Caco-2 (cell line): ENCODE measurements around the gene FNBP1. TPM values are rescaled to one million over a fixed set of nuclear protein-coding genes. Genes with fewer than 3 reads are reported as not detected.

Experiments
- BruUV-seq: library from RNA; stranded (reverse); fragments of 400-500 nt; replicated peaks from 2 replicates; lab custom pipeline; 2021; lab: Mats Ljungman, UMichigan
- CTCF ChIA-PET: fragments of 300-600 bp; sonication (Branson Sonifier 250); formaldehyde crosslinking; loops from one replicate; lab custom pipeline; 2022; ENCODE audit warnings: antibody characterized with exemption; lab: Charles Lee
- POLR2A ChIA-PET: fragments of 300-600 bp; sonication (Branson Sonifier 250); formaldehyde crosslinking; loops from one replicate; lab custom pipeline; 2022; ENCODE audit warnings: antibody characterized with exemption; lab: Charles Lee
- DNase-seq, 2 experiments: peaks; one replicate each; pipeline versions ENCODE4 v3.0.0 to v3.0.0-alpha.2; 2020 to 2022
- H3K27me3 ChIP-seq: replicated peaks from 2 replicates; pipeline ENCODE4 v1.6.0; 2011; ENCODE audit warnings: low read length; ENCODE audit not compliant: control insufficient read depth, insufficient read depth
- H3K36me3 ChIP-seq: 2 replicates; pipeline ENCODE4 v1.5.1; 2011; ENCODE audit warnings: low read length; ENCODE audit not compliant: control insufficient read depth, insufficient read depth
- H3K4me1 ChIP-seq: fragments of 250-450 bp; sonication (Bioruptor Pico); 2 replicates; pipeline ENCODE4 v1.5.1; 2020; ENCODE audit warnings: mild to moderate bottlenecking
- H3K4me3 ChIP-seq: 2 replicates; pipeline ENCODE4 v1.5.1; 2011; ENCODE audit warnings: low read depth, mild to moderate bottlenecking, control low read depth, low read length
- H3K9me3 ChIP-seq: fragments of 250-450 bp; sonication (Bioruptor Pico); 2 replicates; pipeline ENCODE4 v1.5.1; 2020; ENCODE audit warnings: mild to moderate bottlenecking, moderate library complexity
- H3K27ac Mint-ChIP-seq: one replicate; pipeline ENCODE4 v1.8.0; 2022; ENCODE audit warnings: mixed read lengths; ENCODE audit not compliant: unreplicated experiment
- H3K27me3 Mint-ChIP-seq: one replicate; pipeline ENCODE4 v1.8.0; 2022; ENCODE audit warnings: mixed read lengths; ENCODE audit not compliant: insufficient read depth, unreplicated experiment
- H3K36me3 Mint-ChIP-seq: one replicate; pipeline ENCODE4 v1.8.0; 2022; ENCODE audit warnings: mild to moderate bottlenecking, mixed read lengths; ENCODE audit not compliant: insufficient read depth, unreplicated experiment
- H3K4me1 Mint-ChIP-seq: one replicate; pipeline ENCODE4 v1.8.0; 2022; ENCODE audit warnings: low read depth, mixed read lengths; ENCODE audit not compliant: unreplicated experiment
- H3K4me3 Mint-ChIP-seq: one replicate; pipeline ENCODE4 v1.8.0; 2022; ENCODE audit warnings: mild to moderate bottlenecking, moderate library complexity, mixed read lengths; ENCODE audit not compliant: unreplicated experiment
- H3K9me3 Mint-ChIP-seq: one replicate; pipeline ENCODE4 v1.8.0; 2022; ENCODE audit warnings: mixed read lengths; ENCODE audit not compliant: unreplicated experiment
- CTCF ChIP-seq, 2 experiments: fragments of 200-600 bp in 1 of 2; IDR thresholded peaks; 1 replicate in 1 of 2; 2 replicates in 1 of 2; pipeline versions ENCODE4 v1.5.1 to v1.8.0; 2011 to 2022; ENCODE audit warnings: antibody characterized with exemption in 1 of 2, control low read depth in 1 of 2, inconsistent platforms in 1 of 2, low read depth in 1 of 2, low read length in 1 of 2, mild to moderate bottlenecking in 1 of 2, moderate library complexity in 1 of 2; ENCODE audit not compliant: insufficient read depth in 1 of 2, severe bottlenecking in 1 of 2, unreplicated experiment in 1 of 2
- intact Hi-C: fragments of 100-400 bp; cut with micrococcal nuclease; formaldehyde crosslinking; loops from one replicate; pipeline ENCODE4 v1.10.0; 2022; ENCODE audit not compliant: unreplicated experiment
- total RNA-seq: library from RNA; stranded (reverse); gene quantifications from 2 replicates; pipeline ENCODE4 v1.2.3, GENCODE V29; 2022

Gene FNBP1
- total RNA-seq, 1 experiment from 2014 or later, result 33.2 TPM

DNA sequence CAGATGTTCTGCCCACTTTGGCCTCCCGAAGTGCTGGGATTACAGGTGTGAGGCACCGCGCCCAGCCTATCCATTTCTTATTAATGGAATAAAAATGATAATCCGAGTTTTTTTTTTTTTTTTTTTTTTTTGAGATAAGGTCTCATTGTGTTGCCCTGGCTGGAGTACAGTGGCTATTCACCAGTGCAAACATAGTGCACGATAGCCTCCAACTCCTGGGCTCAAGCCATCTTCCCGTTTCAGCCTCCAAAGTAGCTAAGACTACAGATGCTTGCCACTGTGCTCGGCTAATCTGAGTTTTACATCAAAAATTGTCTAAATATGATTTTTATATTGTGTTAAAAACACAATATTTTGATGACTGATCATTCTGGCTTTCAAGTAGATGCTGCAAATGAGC is 17.3 kb upstream of the FNBP1 start:
- H3K27me3 Mint-ChIP-seq, result no peaks in the 10 kb centered on the region
- DNase-seq, result no peak
- H3K36me3 Mint-ChIP-seq, result peaks cover 16% of the 10 kb centered on the region
- no peak overlapping the region for H3K4me3 Mint-ChIP-seq
- no TSS peak for BruUV-seq
- H3K4me1 Mint-ChIP-seq, result no peaks in the 10 kb centered on the region
- Histone ChIP-seq H3K36me3 (no peaks in the 10 kb centered on the region), H3K27me3 (no peaks in the 10 kb centered on the region), H3K9me3 (no peaks in the 10 kb centered on the region), H3K4me3 (no peak overlapping the region), H3K4me1 (no peaks in the 10 kb centered on the region)
- TF ChIP-seq CTCF (IDR thresholded peaks at IDR 0.05; ENCODE audit: insufficient read depth in 1 of 2, low read depth in 1 of 2, low read length in 1 of 2, severe bottlenecking in 1 of 2, unreplicated experiment in 1 of 2), result no peak
- ChIA-PET POLR2A (no interaction called here), CTCF (no interaction called here)
- H3K27ac Mint-ChIP-seq, result no peak overlapping the region
- no peaks in the 10 kb centered on the region for H3K9me3 Mint-ChIP-seq
- intact Hi-C loops, result no loop called here

DNA sequence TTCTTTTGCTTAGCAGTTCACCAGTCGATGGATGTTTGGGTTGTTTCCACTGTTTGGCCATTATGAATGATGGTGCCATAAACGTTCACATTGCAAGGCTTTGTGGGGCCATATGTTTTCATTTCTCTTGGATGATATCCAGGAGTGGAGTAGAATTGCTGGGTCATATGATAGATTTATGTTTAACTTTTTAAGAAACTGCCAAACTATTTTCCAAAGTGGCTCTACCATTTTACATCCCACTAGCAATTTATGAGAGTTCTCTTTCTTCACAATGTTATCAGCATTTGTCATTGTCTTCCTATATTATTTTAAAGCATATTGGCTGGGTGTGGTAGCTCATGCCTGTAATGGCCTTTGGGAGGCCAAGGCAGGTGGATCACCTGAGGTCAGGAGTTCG is 15.9 kb upstream of the FNBP1 start:
- no peak for TF ChIP-seq CTCF (IDR thresholded peaks at IDR 0.05; ENCODE audit: insufficient read depth in 1 of 2, low read depth in 1 of 2, low read length in 1 of 2, severe bottlenecking in 1 of 2, unreplicated experiment in 1 of 2)
- Mint-ChIP-seq H3K36me3 (peaks cover 21% of the 10 kb centered on the region), H3K27me3 (no peaks in the 10 kb centered on the region), H3K9me3 (no peaks in the 10 kb centered on the region), H3K4me1 (no peaks in the 10 kb centered on the region), H3K27ac (no peak overlapping the region), H3K4me3 (no peak overlapping the region)
- no peaks in the 10 kb centered on the region for H3K9me3 ChIP-seq
- no peaks in the 10 kb centered on the region for H3K36me3 ChIP-seq
- ChIA-PET POLR2A (no interaction called here), CTCF (no interaction called here)
- no peaks in the 10 kb centered on the region for H3K27me3 ChIP-seq
- no peaks in the 10 kb centered on the region for H3K4me1 ChIP-seq
- intact Hi-C loops, result no loop called here
- H3K4me3 ChIP-seq, result no peak overlapping the region
- no peak for DNase-seq
- BruUV-seq, result no TSS peak

- ChIA-PET POLR2A (no interaction called here), CTCF (interaction anchor here (0.7 kb wide), 1 partner anchor 94 kb away, joined by 3 read pairs; no protein-coding TSS in a partner anchor)
- Mint-ChIP-seq H3K27ac (no peak overlapping the region), H3K9me3 (no peaks in the 10 kb centered on the region), H3K4me1 (no peaks in the 10 kb centered on the region), H3K4me3 (no peak overlapping the region), H3K27me3 (no peaks in the 10 kb centered on the region), H3K36me3 (peaks cover 21% of the 10 kb centered on the region)
- peak; percentile 14 to 16 for TF ChIP-seq CTCF (IDR thresholded peaks at IDR 0.05; ENCODE audit: insufficient read depth in 1 of 2, low read depth in 1 of 2, low read length in 1 of 2, severe bottlenecking in 1 of 2, unreplicated experiment in 1 of 2)
- Histone ChIP-seq H3K4me3 (no peak overlapping the region), H3K9me3 (no peaks in the 10 kb centered on the region), H3K4me1 (no peaks in the 10 kb centered on the region), H3K27me3 (no peaks in the 10 kb centered on the region), H3K36me3 (no peaks in the 10 kb centered on the region)
- intact Hi-C loops, result no loop called here
- DNase-seq, result peak in 1 of 2 experiments; percentile 37
- no TSS peak for BruUV-seq
Measured at GRCh38 chr9:130058154-130058553, 15.2 kb upstream of the FNBP1 start.
